CD8-positive, alpha-beta memory T cell (primary cell): ENCODE measurements around the gene KIF4A. TPM values are rescaled to one million over a fixed set of nuclear protein-coding genes. Genes with fewer than 3 reads are reported as not detected.
"Not testable (repeated sequence)": the region's sequence is repeated elsewhere in the genome, so short reads cannot be mapped to it uniquely, and the experiment has no call there.

Source experiments
- CTCF ChIA-PET: fragments of 350-600 bp; sonication (Branson Sonifier 250); formaldehyde crosslinking; loops from one replicate; lab custom pipeline; 2021; ENCODE audit warnings: antibody characterized with exemption; lab: Charles Lee
- POLR2A ChIA-PET: fragments of 350-600 bp; sonication (Branson Sonifier 250); formaldehyde crosslinking; loops from one replicate; lab custom pipeline; 2021; ENCODE audit warnings: antibody characterized with exemption; lab: Charles Lee
- DNase-seq, 5 donors: peaks; one replicate each; pipeline versions ENCODE4 v3.0.0 to v3.0.0-alpha.2; 2020 to 2022; ENCODE audit warnings: mixed read lengths in 1 of 5
- H3K27ac ChIP-seq: one replicate; pipeline ENCODE4 v1.7.0; 2013; ENCODE audit warnings: low read depth, mild to moderate bottlenecking, low read length, moderate library complexity
- H3K27me3 ChIP-seq: 2 replicates; pipeline ENCODE4 v1.7.0; 2013; ENCODE audit warnings: low read length, mild to moderate bottlenecking; ENCODE audit not compliant: insufficient read depth, poor library complexity, severe bottlenecking
- H3K36me3 ChIP-seq: 2 replicates; pipeline ENCODE4 v1.7.0; 2013; ENCODE audit warnings: mild to moderate bottlenecking, low read length, moderate library complexity; ENCODE audit not compliant: insufficient read depth
- H3K4me1 ChIP-seq: 2 replicates; pipeline ENCODE4 v1.7.0; 2013; ENCODE audit warnings: mild to moderate bottlenecking, low read length, moderate library complexity; ENCODE audit not compliant: insufficient read depth
- H3K4me3 ChIP-seq: 2 replicates; pipeline ENCODE4 v1.7.0; 2013; ENCODE audit warnings: mild to moderate bottlenecking, low read length
- H3K9me3 ChIP-seq: 2 replicates; pipeline ENCODE4 v1.7.0; 2013; ENCODE audit warnings: mild to moderate bottlenecking, low read length
- H3K27ac Mint-ChIP-seq, 8 donors: one replicate each; pipeline ENCODE4 v1.8.0; 2020 to 2021; ENCODE audit warnings: mixed read lengths in 8 of 8, mild to moderate bottlenecking in 6 of 8, inconsistent platforms in 3 of 8, moderate library complexity in 3 of 8
- H3K27me3 Mint-ChIP-seq, 2 donors: one replicate each; pipeline ENCODE4 v1.8.0; 2020 to 2021; ENCODE audit warnings: mixed read lengths in 2 of 2, mild to moderate bottlenecking in 1 of 2, moderate library complexity in 1 of 2
- H3K36me3 Mint-ChIP-seq, 3 donors: one replicate each; pipeline ENCODE4 v1.8.0; 2020 to 2021; ENCODE audit warnings: mixed read lengths in 3 of 3, inconsistent platforms in 1 of 3, mild to moderate bottlenecking in 1 of 3
- H3K4me1 Mint-ChIP-seq, 3 donors: one replicate each; pipeline ENCODE4 v1.8.0; 2020 to 2021; ENCODE audit warnings: mixed read lengths in 3 of 3, inconsistent platforms in 1 of 3, mild to moderate bottlenecking in 1 of 3
- H3K4me3 Mint-ChIP-seq, 7 donors: one replicate each; pipeline ENCODE4 v1.8.0; 2020 to 2021; ENCODE audit warnings: mixed read lengths in 7 of 7, mild to moderate bottlenecking in 6 of 7, moderate library complexity in 4 of 7, inconsistent platforms in 2 of 7
- H3K9me3 Mint-ChIP-seq, 5 donors: one replicate each; pipeline ENCODE4 v1.8.0; 2020 to 2022; ENCODE audit warnings: mixed read lengths in 5 of 5, mild to moderate bottlenecking in 3 of 5, moderate library complexity in 2 of 5, inconsistent platforms in 1 of 5
- polyA plus RNA-seq: library from polyadenylated mRNA; unstranded; fragments of 300-500 nt; fragmentation: Illumina TruSeq; gene quantifications from one replicate; pipeline ENCODE4 v1.2.3, GENCODE V29; 2021
- total RNA-seq, 2 experiments: library from RNA; stranded (reverse); gene quantifications; one replicate each; pipeline ENCODE4 v1.2.3, GENCODE V29; 2021

KIF4A gene
- total and polyA plus RNA-seq, 3 experiments from 2014 or later, result 16.5 to 17.7 TPM; not detected in 1

DNA sequence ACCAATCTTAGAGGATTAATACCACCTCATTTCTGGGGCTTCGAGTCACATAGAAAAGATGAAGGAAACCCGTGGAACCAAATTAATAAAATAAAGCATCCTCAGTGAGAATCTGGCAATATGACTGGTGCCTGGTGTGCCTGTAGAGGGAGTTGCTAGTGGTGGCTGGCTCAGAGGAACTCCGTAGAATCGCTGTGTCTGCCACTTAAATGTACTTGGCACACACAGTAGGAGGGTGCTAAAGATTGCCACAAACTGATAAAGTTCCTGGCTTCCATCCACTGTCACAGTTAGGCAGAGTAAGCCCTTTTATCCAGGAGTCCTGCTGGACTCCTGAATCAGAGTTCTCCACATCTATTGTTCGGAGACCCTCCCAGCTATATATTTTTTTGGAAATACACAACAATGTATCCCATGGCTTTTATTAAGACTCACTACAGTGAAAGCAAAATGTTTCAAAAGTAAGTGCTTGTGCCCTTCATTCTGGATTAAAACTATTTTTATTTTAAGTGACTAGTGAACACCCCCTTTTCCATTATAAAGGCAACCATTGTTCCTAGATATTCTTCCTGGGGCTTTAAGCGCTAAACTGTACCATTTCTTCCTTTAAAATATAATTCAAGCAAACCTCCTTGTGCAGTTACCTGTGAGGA lies 56.6 kb downstream of the KIF4A start:
- Histone ChIP-seq H3K27me3 (no peaks in the 10 kb centered on the region), H3K36me3 (no peaks in the 10 kb centered on the region), H3K4me1 (no peaks in the 10 kb centered on the region), H3K27ac (no peak overlapping the region), H3K9me3 (no peaks in the 10 kb centered on the region), H3K4me3 (no peak overlapping the region)
- Mint-ChIP-seq H3K36me3 (peaks cover 0 to 5% (median 0%) of the 10 kb centered on the region in 3 donors), H3K4me1 (no peaks in the 10 kb centered on the region), H3K4me3 (no peak overlapping the region), H3K27ac (peak overlapping the region in 1 of 8 donors; percentile 11), H3K9me3 (peaks cover 0 to 7% (median 0%) of the 10 kb centered on the region in 5 donors), H3K27me3 (peaks cover 0 to 3% of the 10 kb centered on the region in 2 donors)
- no peak for DNase-seq
- POLR2A ChIA-PET, result no interaction called here
- CTCF ChIA-PET, result no interaction called here

DNA sequence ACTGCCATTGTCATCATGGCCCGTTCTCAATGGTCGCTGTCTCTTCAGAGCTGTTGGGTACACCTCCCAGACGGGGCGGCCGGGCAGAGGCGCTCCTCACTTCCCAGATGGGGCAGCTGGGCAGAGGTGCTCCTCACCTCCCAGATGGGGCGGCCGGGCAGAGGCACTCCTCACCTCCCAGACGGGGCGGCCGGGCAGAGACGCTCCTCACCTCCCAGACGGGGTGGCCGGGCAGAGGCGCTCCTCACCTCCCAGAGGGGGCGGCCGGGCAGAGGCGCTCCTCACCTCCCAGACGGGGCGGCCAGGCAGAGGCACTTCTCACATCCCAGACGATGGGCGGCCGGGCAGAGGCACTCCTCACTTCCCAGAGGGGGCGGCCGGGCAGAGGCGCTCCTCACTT lies 58.9 kb downstream of the KIF4A start:
- H3K9me3 ChIP-seq, H3K9me3 Mint-ChIP-seq, POLR2A ChIA-PET, H3K4me3 ChIP-seq, H3K4me1 Mint-ChIP-seq, DNase-seq, H3K36me3 Mint-ChIP-seq, H3K27ac Mint-ChIP-seq, H3K27ac ChIP-seq, H3K4me3 Mint-ChIP-seq, H3K36me3 ChIP-seq, H3K27me3 ChIP-seq, H3K4me1 ChIP-seq, H3K27me3 Mint-ChIP-seq, CTCF ChIA-PET: not testable (repeated sequence)

DNA sequence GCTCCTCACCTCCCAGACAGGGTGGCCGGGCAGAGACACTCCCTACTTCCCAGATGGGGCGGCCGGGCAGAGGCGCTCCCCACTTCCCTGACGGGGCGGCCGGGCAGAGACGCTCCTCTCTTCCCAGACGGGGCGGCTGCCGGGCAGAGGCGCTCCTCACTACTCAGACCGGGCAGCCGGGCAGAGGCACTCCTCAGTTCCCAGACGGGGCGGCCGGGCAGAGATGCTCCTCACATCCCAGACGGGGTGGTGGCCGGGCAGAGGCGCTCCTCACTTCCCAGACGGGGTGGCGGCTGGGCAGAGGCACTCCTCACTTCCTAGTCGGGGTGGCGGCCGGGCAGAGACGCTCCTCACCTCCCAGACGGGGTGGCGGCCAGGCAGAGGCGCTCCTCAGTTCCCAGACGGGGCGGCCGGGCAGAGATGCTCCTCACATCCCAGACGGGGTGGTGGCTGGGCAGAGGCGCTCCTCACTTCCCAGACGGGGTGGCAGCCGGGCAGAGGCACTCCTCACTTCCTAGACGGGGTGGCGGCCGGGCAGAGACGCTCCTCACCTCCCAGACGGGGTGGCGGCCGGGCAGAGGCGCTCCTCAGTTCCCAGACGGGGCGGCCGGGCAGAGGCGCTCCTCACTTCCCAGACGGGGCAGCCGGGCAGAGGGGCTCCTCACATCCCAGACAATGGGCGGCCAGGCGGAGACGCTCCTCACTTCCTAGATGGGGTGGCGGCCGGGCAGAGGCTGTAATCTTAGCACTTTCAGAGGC lies 59.6 kb downstream of the KIF4A start:
- DNase-seq, H3K36me3 Mint-ChIP-seq, H3K27me3 Mint-ChIP-seq, H3K9me3 ChIP-seq, H3K4me1 ChIP-seq, H3K36me3 ChIP-seq, H3K4me3 ChIP-seq, H3K9me3 Mint-ChIP-seq, H3K27ac ChIP-seq, POLR2A ChIA-PET, CTCF ChIA-PET, H3K4me3 Mint-ChIP-seq, H3K4me1 Mint-ChIP-seq, H3K27me3 ChIP-seq, H3K27ac Mint-ChIP-seq: not testable (repeated sequence)

DNA sequence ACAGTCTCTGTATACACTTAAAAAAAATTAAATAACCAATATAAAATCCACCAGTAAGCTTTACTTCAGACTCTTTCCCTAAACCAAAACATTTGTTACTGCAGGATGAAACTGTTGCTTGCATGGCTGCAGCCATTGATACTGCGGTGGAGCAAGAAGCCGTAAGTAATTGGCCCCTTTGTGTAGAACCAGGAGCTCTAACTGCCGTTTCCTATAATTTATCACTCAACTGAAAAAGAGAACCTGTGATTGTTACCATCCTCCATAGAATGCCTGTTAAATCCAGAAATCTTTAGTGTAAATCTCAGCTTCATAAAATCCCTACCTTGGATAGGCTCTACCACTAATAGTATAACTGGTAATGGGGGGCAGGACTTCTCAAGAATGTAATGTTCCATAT lies 62.6 kb downstream of the KIF4A start:
- ChIA-PET CTCF (no interaction called here), POLR2A (no interaction called here)
- Mint-ChIP-seq H3K4me3 (no peak overlapping the region), H3K4me1 (no peaks in the 10 kb centered on the region), H3K9me3 (peaks cover 0 to 7% (median 0%) of the 10 kb centered on the region in 5 donors), H3K27me3 (peaks cover 0 to 2% of the 10 kb centered on the region in 2 donors), H3K27ac (no peak overlapping the region), H3K36me3 (peaks cover 0 to 5% (median 0%) of the 10 kb centered on the region in 3 donors)
- Histone ChIP-seq H3K4me1 (no peaks in the 10 kb centered on the region), H3K27me3 (no peaks in the 10 kb centered on the region), H3K36me3 (no peaks in the 10 kb centered on the region), H3K9me3 (no peaks in the 10 kb centered on the region), H3K4me3 (no peak overlapping the region), H3K27ac (no peak overlapping the region)
- DNase-seq, result no peak

DNA sequence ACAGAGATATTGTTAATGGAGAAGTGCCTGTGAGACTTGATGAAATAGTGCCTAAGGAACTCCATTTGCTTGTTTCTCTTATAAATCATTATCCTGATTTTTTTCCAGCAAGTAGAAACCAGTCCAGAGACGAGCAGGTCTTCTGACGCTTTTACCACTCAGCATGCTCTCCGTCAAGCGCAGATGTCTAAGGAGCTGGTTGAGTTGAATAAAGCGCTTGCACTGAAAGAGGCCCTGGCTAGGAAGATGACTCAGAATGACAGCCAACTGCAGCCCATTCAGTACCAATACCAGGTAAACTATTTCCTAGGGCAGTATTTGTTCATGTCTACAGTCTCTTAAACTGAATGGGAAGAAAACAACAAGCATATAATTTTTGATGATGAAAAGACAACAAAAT lies 63.6 kb downstream of the KIF4A start:
- ChIA-PET POLR2A (interaction anchor here (0.6 kb wide), 1 partner anchor 29 kb away, joined by 3 read pairs; no protein-coding TSS in a partner anchor), CTCF (no interaction called here)
- Mint-ChIP-seq H3K27ac (no peak overlapping the region), H3K4me1 (no peaks in the 10 kb centered on the region), H3K36me3 (peaks cover 0 to 5% (median 0%) of the 10 kb centered on the region in 3 donors), H3K27me3 (peaks cover 0 to 4% of the 10 kb centered on the region in 2 donors), H3K9me3 (peaks cover 0 to 7% (median 0%) of the 10 kb centered on the region in 5 donors), H3K4me3 (no peak overlapping the region)
- Histone ChIP-seq H3K27me3 (no peaks in the 10 kb centered on the region), H3K4me3 (no peak overlapping the region), H3K4me1 (no peaks in the 10 kb centered on the region), H3K9me3 (no peaks in the 10 kb centered on the region), H3K27ac (no peak overlapping the region), H3K36me3 (no peaks in the 10 kb centered on the region)
- DNase-seq, result no peak

DNA sequence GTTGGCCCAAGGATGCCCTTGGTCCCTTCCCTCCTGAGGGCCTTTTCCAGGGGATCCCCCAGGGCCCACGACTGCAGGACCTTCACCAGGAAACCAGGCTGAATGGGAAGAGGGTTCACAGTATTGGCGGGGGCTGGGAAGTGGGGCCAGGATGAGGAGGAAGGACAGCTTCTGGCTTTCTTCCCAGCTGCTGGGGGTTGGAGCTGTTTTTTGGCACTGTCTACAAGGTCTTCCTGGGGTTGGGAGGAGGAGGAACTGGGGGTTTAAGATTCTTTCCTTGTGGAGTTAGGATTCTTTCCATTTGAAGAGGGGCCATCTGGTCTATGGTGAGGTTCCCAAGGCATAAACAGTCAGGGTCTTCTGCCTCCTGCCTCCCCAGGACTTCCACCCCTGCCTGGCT lies 64.8 kb downstream of the KIF4A start:
- Histone ChIP-seq H3K4me1 (no peaks in the 10 kb centered on the region), H3K27me3 (no peaks in the 10 kb centered on the region), H3K36me3 (no peaks in the 10 kb centered on the region), H3K27ac (no peak overlapping the region), H3K9me3 (no peaks in the 10 kb centered on the region), H3K4me3 (no peak overlapping the region)
- H3K9me3 Mint-ChIP-seq, result peaks cover 0 to 7% (median 0%) of the 10 kb centered on the region in 5 donors
- ChIA-PET CTCF (no interaction called here), POLR2A (no interaction called here)
- peaks cover 0 to 4% of the 10 kb centered on the region in 2 donors for H3K27me3 Mint-ChIP-seq
- H3K36me3 Mint-ChIP-seq, result peaks cover 0 to 5% (median 0%) of the 10 kb centered on the region in 3 donors
- H3K4me1 Mint-ChIP-seq, result no peaks in the 10 kb centered on the region
- DNase-seq, result no peak
- H3K4me3 Mint-ChIP-seq, result no peak overlapping the region
- H3K27ac Mint-ChIP-seq, result no peak overlapping the region

DNA sequence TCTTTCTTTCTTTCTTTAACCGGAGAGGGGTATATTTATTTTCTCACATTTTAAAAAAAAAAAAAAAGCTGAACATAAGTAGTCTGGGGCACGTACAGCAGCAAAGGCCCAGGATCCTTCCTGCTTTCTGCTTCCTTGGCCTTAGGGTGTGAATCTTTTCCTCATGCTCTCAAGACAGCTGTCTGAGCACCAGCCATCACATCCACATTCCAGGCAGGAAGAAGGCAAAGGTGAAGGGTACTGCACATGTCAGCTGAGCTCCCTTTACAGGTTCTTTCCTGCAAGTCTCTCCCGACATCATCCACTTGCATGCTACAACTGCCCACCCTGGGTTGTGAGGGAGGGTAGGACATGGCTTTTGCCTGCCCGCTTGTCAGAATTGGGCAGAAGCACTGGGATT lies 69.6 kb downstream of the KIF4A start:
- Histone ChIP-seq H3K36me3 (no peaks in the 10 kb centered on the region), H3K9me3 (no peaks in the 10 kb centered on the region), H3K4me3 (no peak overlapping the region), H3K4me1 (no peaks in the 10 kb centered on the region), H3K27ac (no peak overlapping the region), H3K27me3 (no peaks in the 10 kb centered on the region)
- ChIA-PET CTCF (no interaction called here), POLR2A (no interaction called here)
- Mint-ChIP-seq H3K9me3 (peaks cover 0 to 2% (median 0%) of the 10 kb centered on the region in 5 donors), H3K36me3 (no peaks in the 10 kb centered on the region), H3K27me3 (peaks cover 0 to 2% of the 10 kb centered on the region in 2 donors), H3K4me1 (no peaks in the 10 kb centered on the region), H3K27ac (no peak overlapping the region), H3K4me3 (no peak overlapping the region)
- DNase-seq, result no peak

DNA sequence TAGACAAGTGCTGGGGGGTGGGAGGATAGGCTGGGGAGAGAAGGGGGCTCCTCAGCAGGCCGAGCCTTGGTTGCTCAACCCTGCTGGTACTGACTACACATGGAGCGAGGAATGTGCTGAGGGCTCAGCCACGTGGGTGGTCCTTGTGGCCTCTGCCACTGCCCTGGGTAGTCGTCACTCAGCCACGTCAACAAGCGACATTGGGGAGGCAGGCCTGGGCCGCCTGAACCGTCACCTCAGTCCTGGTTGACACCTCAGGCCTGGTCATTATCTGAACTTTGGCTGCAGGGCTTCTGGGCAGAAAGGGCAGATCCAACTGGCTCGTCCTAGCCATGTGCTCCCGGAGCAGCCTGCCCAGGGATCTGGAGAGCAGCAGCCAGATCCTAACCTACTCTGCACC lies 70.5 kb downstream of the KIF4A start:
- Mint-ChIP-seq H3K36me3 (no peaks in the 10 kb centered on the region), H3K4me3 (no peak overlapping the region), H3K27me3 (peaks cover 0 to 2% of the 10 kb centered on the region in 2 donors), H3K4me1 (no peaks in the 10 kb centered on the region), H3K9me3 (peaks cover 0 to 2% (median 0%) of the 10 kb centered on the region in 5 donors), H3K27ac (no peak overlapping the region)
- H3K27me3 ChIP-seq, result no peaks in the 10 kb centered on the region
- ChIA-PET CTCF (no interaction called here), POLR2A (no interaction called here)
- H3K36me3 ChIP-seq, result no peaks in the 10 kb centered on the region
- H3K4me3 ChIP-seq, result no peak overlapping the region
- H3K9me3 ChIP-seq, result no peaks in the 10 kb centered on the region
- H3K27ac ChIP-seq, result no peak overlapping the region
- H3K4me1 ChIP-seq, result no peaks in the 10 kb centered on the region
- no peak for DNase-seq
